Esophagus muscularis mucosa (tissue), 4 donors: ENCODE measurements around the gene NRIP3.

Experiments
- EP300 ChIP-seq: sonication (generic); formaldehyde crosslinking; IDR thresholded peaks from one replicate; pipeline ENCODE4 v1.6.1; 2017; ENCODE audit warnings: antibody characterized with exemption
- POLR2A ChIP-seq: fragments of 450-650 bp; IDR thresholded peaks from one replicate; pipeline ENCODE4 v1.6.1; 2017; ENCODE audit warnings: antibody characterized with exemption, moderate library complexity, mild to moderate bottlenecking, low read depth
- POLR2AphosphoS5 ChIP-seq, 2 donors: sonication (generic); formaldehyde crosslinking; IDR thresholded peaks; one replicate each; pipeline ENCODE4 v1.6.1; 2017; ENCODE audit warnings: antibody characterized with exemption in 2 of 2
- TF ChIP-seq, protein P1 (sequence below), 3 experiments: fragments of 200-600 bp in 2 of 3; fragments of 450-650 bp in 1 of 3; sonication (generic) in 2 of 3; IDR thresholded peaks; one replicate each; pipeline ENCODE4 v1.5.1; 2017 to 2019; ENCODE audit warnings: antibody characterized with exemption in 3 of 3, mild to moderate bottlenecking in 2 of 3, moderate library complexity in 1 of 3

GRCh38 chr11:9008011-9008550 lies 4.3 kb upstream of the NRIP3 start:
- TF ChIP-seq, protein P1, sequence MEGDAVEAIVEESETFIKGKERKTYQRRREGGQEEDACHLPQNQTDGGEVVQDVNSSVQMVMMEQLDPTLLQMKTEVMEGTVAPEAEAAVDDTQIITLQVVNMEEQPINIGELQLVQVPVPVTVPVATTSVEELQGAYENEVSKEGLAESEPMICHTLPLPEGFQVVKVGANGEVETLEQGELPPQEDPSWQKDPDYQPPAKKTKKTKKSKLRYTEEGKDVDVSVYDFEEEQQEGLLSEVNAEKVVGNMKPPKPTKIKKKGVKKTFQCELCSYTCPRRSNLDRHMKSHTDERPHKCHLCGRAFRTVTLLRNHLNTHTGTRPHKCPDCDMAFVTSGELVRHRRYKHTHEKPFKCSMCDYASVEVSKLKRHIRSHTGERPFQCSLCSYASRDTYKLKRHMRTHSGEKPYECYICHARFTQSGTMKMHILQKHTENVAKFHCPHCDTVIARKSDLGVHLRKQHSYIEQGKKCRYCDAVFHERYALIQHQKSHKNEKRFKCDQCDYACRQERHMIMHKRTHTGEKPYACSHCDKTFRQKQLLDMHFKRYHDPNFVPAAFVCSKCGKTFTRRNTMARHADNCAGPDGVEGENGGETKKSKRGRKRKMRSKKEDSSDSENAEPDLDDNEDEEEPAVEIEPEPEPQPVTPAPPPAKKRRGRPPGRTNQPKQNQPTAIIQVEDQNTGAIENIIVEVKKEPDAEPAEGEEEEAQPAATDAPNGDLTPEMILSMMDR (IDR thresholded peaks at IDR 0.05): no peak
- TF ChIP-seq POLR2AphosphoS5 (IDR thresholded peaks at IDR 0.05) (no peak), EP300 (no peak), POLR2A (no peak)
